SK-N-SH (cell line): Measurements from ENCODE around the gene ANKUB1.

ENCODE experiments used
- CHD2 ChIP-seq: fragments of 150-350 bp; IDR thresholded peaks from 2 replicates; pipeline ENCODE4 v1.6.1; 2018; ENCODE audit warnings: low read length; ENCODE audit not compliant: partially characterized antibody
- CTCF ChIP-seq: fragments of 200-600 bp; sonication (generic); IDR thresholded peaks from 2 replicates; pipeline ENCODE4 v1.6.1; 2017; ENCODE audit warnings: antibody characterized with exemption, mild to moderate bottlenecking, moderate library complexity
- EZH2phosphoT487 ChIP-seq: fragments of 200-600 bp; sonication (generic); IDR thresholded peaks from 2 replicates; pipeline ENCODE4 v1.6.1; 2017; ENCODE audit warnings: low read depth, mixed run types, mild to moderate bottlenecking, antibody characterized with exemption, moderate library complexity, borderline replicate concordance
- GABPA ChIP-seq: IDR thresholded peaks from 2 replicates; pipeline ENCODE4 v1.4.0; 2012; ENCODE audit warnings: low read depth, mild to moderate bottlenecking
- GATA2 ChIP-seq: sonication (generic); formaldehyde crosslinking; IDR thresholded peaks from 2 replicates; pipeline ENCODE4 v1.5.0; 2020; ENCODE audit warnings: mild to moderate bottlenecking, missing genetic modification reagents
- JUND ChIP-seq: IDR thresholded peaks from 2 replicates; pipeline ENCODE4 v1.4.0; 2012
- MAX ChIP-seq: IDR thresholded peaks from 2 replicates; pipeline ENCODE4 v1.4.0; 2012; ENCODE audit warnings: low read depth
- POLR2AphosphoS5 ChIP-seq: IDR thresholded peaks from 2 replicates; pipeline ENCODE4 v1.6.1; 2012; ENCODE audit warnings: low read depth, low read length
- SMC3 ChIP-seq: IDR thresholded peaks from 2 replicates; pipeline ENCODE4 v1.6.1; 2012; ENCODE audit warnings: low read depth, low read length, improper control_type of control experiment
- TAF1 ChIP-seq: IDR thresholded peaks from 2 replicates; pipeline ENCODE4 v1.6.1; 2012; ENCODE audit warnings: low read depth, mild to moderate bottlenecking, low read length, moderate library complexity, borderline replicate concordance
- TF ChIP-seq, protein P1 (sequence below): fragments of 150-350 bp; IDR thresholded peaks from 2 replicates; pipeline ENCODE4 v1.6.1; 2017; ENCODE audit warnings: antibody characterized with exemption, low read length, low read depth, borderline replicate concordance
- TF ChIP-seq, protein P2 (sequence below): IDR thresholded peaks from 2 replicates; pipeline ENCODE4 v1.4.0; 2012; ENCODE audit warnings: low read depth, borderline replicate concordance

GRCh38 chr3:149744151-149744550 lies 48.2 kb downstream of the ANKUB1 start:
- TF ChIP-seq EZH2phosphoT487: no peak
- no peak for TF ChIP-seq JUND
- no peak for TF ChIP-seq SMC3
- no peak for TF ChIP-seq CTCF
- TF ChIP-seq, protein P1, sequence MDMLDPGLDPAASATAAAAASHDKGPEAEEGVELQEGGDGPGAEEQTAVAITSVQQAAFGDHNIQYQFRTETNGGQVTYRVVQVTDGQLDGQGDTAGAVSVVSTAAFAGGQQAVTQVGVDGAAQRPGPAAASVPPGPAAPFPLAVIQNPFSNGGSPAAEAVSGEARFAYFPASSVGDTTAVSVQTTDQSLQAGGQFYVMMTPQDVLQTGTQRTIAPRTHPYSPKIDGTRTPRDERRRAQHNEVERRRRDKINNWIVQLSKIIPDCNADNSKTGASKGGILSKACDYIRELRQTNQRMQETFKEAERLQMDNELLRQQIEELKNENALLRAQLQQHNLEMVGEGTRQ: no peak
- no peak for TF ChIP-seq CHD2
- no peak for TF ChIP-seq MAX
- TF ChIP-seq TAF1: no peak
- no peak for TF ChIP-seq POLR2AphosphoS5
- TF ChIP-seq GATA2: no peak
- TF ChIP-seq GABPA: no peak
- TF ChIP-seq, protein P2, sequence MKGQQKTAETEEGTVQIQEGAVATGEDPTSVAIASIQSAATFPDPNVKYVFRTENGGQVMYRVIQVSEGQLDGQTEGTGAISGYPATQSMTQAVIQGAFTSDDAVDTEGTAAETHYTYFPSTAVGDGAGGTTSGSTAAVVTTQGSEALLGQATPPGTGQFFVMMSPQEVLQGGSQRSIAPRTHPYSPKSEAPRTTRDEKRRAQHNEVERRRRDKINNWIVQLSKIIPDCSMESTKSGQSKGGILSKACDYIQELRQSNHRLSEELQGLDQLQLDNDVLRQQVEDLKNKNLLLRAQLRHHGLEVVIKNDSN: no peak
